GM11168 (cell line): ENCODE results near the gene LIPH.
"Not testable (repeated sequence)": the region's sequence is repeated elsewhere in the genome, so short reads cannot be mapped to it uniquely, and the experiment has no call there.

ENCODE experiments used
- in situ Hi-C: fragments of 300-500 bp; cut with MboI; formaldehyde crosslinking; loops from one replicate; pipeline ENCODE4 v1.12.0; 2022; ENCODE audit warnings: low sequenced_read_pairs; ENCODE audit not compliant: unreplicated experiment

Gene LIPH

DNA sequence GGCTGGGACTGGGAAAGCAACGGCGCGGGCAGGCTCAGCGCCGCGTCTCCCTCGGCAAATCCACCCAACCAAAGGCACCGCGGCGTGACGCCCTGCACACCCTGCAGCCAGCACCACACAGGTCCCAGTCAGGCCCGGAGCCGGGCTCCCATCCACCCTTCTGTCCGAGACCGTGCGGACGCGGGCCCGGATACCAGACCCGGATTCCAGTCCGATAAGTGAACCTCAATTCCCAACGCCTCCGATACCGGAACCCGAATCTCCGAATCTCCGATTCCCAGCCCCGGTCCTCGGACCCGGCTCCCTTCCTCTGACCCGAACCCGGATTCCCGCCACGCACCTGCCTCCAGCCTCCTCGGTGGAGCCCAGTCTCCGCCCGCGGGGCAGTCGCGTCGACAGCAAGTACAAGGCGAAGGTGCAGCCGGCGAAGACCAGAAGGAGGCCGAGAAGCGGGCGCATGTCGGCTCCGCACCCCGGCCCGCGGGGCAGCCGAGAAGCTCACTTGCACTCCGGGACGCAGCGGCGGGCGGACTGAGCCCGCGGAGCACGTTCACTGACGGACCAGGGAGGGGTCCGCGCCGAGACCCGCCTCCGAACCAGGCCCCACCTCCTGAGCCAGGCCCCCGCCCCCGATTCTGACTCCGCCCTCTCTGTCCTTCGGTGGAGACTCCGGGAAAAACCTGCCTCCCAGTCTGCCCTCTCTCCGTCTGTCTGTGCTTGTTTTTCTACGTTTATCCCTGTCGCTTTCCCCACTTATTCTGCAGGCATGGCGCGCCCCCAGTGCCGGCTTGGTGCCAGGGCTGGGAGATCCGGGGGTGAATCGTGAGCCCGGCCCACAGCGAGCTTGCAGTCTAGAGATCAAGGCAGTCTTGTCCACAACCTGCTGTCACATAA lies 53.6 kb downstream of the LIPH start, which contains the start of gene TMEM41A:
TSS of gene TMEM41A (minus strand) at position 533 of the 894 bp plus-strand sequence. CDS start at position 459, 74 bp downstream.
- in situ Hi-C loops: no loop called here

DNA sequence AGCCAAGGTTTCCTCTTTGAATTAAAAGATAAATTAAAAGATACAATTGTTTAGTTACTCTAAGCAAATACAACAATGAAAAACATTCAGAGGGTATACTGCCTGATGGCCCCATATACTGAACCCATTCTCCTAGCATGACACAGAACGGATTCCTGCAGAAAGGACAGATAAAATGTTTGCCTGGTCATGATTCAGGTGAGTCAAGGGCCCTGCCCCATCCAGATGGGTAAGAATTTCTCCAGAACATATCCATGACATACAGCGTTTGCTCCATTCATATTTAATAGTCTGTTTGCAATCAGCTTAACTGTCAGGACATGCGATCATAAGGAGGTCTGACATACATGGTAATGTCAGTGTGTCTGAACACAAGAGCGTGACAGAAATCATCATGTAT lies 62.1 kb downstream of the LIPH start:
- in situ Hi-C loops: no loop called here

DNA sequence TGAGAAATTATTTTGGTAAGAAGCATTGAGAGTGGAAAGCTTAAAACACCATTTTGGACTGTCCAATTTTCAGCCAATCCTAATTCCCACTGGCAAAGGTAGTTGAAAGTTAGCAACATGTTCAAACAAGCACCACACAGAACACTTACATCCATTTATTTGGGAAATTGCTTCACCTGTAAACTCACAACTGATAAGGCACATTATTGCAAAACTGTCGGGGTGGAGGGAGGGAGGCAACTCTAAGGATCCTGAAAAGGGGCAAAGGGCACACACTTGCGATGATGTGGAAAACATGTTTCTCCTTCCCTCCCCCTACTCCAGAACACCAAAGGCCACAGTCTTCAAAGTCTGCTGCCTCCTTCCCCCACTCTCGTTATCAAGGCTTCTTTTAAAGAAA lies 62.9 kb downstream of the LIPH start:
- in situ Hi-C loops: no loop called here

DNA sequence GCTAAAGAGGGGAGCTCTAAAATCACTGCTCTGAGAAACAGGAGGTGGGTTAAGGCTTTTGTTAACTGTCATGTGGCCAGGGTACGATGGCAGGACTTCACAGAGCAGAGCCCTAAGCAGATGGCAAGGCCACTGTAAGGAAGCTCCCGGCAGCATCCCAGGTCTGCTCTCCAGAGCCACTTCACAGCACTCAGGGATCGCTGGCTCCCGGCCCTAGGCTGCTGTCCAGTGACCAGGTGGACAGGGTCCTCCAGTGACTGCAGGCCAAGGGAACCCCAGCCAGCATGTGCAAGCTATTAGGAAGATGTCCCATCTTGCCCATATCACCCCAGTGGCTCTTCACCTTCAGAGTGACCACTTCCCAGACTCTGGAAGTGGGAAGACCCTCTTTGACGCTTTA lies 63.9 kb downstream of the LIPH start:
- in situ Hi-C loops: no loop called here

DNA sequence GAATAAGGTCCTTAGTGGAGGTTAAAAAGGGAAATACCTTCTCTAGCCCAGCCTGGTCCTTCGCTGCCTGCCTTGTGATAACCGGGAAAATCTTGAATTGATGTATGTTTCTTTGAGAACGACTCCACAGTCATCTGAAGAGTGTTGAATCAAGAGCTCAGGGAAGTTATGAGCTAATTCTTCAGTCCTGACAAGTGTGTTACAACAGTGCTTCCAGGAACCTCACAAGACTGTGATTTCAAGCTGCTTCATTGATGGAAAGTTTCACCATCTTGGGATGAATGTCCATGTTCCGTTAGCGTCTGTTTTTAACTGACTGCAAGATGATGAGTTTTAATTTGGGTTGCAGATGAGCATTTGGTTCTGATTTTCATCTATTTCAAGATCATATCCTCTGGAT lies 66.0 kb downstream of the LIPH start:
- in situ Hi-C loops: no loop called here

DNA sequence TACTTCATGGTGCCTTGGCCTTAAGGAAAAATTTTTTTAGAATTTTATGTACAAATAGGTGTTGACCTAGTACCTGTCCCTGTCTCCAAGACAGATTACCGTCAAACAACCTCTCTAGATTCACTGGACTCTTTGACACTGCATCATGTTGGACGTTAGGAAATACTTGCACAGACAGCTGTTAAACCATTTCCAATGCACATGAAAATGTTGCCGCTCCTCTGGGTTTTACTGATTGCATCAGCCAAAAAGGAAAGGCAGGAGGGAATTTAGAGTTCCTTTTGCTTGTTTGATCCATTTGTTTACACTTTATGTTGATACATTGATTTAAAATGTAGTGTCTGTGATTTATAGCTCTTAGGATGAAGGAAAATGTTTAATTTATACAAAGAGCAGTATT lies 68.1 kb downstream of the LIPH start:
- in situ Hi-C loops: no loop called here

DNA sequence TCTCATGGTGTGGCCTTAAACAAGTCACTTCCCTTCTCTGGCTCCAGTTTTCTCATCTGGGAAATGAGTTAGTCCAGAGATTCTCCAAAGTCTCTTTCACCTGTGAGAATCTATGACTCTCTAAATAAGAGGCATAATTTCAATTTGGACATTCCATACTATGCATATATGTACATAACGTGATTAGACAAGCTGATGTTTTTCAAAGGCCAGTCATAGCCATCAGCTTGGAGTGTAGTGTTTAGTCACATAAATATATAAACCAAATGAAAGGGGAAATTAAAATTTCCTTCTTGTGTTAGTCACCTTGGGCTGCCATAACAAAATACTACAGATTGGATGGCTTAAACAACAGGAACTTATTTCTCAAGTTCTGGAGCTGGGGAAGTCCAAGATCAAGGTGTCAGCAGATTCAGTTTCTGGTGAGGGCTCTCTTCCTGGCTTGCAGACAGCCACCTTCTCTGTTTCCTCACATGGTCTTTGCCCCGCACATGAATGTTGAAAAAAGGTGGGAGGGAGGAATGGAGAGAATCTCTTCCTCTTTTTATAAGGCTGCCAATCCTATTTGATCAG lies 72.9 kb downstream of the LIPH start:
- in situ Hi-C loops: no loop called here

DNA sequence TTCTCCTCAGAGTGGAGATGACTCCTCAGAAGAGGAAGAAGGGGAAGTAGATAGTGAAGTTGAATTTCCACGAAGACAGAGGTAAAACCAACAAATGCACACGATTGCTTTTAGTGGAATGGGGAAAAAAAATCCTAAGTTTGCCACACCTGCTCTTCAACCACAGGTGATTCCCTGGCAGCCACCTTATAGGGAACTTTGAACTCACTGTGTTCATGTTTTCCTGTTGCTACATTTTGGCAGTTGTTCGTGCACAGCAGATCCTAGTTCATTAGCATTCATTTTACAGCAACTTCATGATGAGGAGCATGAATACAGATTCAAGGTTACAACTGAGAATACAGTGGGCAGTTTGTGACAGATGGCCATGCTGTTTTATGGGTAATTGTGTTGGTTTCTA lies 75.1 kb downstream of the LIPH start:
- in situ Hi-C loops: no loop called here

DNA sequence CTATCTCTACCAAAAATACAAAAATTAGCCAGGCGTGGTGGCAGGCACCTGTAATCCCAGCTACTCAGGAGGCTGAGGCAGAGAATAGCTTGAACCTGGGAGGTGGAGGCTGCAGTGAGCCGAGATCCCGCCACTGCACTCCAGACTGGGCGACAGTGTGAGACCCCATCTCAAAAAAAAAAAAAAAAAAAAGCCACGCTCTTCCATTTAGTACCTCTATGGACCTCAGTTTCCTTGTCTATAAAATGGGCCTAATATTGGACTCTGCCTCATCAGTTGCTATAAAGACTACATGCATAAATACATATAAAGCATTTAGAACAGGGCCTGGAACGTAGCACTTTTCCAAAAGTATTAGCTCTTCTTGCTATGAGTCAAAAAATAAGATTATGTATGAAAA lies 77.5 kb downstream of the LIPH start:
- in situ Hi-C loops: not testable (repeated sequence)

DNA sequence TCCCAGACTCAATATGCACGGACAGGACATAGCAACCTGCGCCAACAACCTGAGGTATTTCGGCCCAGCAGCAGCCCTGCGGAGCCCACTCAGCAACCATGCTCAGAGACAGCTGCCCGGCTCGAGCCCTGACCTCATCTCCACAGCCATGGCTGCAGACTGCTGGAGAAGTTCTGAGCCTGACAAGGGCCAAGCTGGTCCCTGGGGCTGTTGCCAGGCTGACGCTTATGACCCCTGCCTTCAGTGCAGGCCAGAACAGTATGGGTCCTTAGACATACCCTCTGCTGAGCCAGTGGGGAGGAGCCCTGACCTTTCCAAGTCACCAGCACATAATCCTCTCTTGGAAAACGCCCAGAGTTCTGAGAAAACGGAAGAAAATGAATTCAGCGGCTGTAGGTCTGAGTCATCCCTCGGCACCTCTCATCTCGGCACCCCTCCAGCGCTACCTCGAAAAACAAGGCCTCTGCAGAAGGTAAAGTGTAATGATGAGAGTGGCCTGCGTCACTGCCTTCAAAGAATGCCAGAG lies 79.0 kb downstream of the LIPH start:
- in situ Hi-C loops: no loop called here

DNA sequence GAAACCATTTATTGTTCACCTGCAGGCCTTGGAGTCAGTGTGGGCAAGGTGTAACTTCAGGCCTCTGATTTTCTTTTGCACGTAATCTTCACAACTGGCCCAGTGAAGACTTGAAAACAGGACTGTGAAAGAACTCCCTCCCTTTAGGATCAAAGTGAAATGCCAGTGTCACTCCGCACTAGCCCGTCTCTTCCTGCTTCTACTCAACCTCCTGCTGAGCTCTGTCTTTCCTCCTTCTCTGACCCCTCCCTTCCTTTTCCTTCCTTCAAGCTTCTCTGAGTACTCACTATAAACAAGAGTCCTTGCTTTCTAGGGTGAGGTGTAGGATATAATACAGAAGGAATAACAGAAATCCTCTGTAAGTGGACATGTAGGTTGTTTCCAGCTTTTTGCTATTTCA lies 82.1 kb downstream of the LIPH start:
- in situ Hi-C loops: no loop called here

DNA sequence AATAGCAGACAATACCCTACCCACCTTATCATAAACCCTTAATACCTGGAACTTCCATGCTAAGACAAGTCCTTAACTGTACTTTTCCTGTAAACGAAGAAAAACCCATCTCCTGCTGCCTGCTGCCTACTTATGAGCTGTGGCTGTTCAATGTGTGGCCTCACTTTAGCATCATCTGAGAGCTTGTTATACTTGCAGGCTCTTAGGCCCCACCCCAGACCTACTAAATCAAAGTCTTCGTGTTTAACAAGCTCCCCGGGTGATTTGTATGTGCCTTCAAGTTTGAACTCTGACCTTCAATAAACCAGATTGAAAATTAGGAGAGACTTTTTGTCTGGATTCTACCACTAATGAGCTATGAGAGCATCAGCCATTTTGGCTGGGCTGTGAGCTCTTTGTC lies 82.8 kb downstream of the LIPH start:
- in situ Hi-C loops: no loop called here

DNA sequence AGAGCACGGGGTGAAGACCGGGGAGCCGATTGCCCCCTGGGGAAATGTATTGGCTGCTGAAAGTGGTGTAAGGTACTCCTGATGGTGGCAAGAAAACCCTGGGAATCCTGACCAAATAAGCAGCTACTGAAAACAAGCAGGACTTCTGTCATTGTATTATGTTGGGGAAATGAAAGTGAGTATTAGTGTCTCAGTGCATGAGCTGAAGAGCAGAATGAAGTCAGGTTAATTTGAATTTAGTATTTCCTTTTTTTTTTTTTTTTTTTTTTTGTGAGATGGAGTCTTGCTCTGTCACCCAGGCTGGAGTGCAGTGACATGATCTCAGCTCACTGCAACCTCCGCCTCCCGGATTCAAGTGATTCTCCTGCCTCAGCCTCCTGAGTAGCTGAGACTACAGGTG lies 86.3 kb downstream of the LIPH start:
- in situ Hi-C loops: not testable (repeated sequence)

DNA sequence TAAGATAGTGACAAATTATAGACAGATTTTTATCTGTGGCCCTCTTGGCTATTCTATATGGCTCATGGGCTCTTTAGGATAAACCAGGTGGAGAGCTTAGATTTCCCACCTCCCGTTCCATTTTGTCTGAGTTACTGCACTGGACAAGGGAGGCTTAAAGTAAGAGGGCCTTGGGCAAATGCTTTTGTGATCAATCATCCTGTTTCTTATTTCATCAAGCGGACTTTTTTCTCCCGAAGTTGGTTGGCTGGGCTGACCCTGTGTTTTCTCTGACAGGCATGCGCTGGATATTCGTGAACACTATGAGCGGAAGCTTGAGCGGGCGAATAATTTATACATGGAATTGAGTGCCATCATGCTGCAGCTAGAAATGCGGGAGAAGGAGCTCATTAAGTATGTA lies 86.9 kb downstream of the LIPH start:
- in situ Hi-C loops: no loop called here

DNA sequence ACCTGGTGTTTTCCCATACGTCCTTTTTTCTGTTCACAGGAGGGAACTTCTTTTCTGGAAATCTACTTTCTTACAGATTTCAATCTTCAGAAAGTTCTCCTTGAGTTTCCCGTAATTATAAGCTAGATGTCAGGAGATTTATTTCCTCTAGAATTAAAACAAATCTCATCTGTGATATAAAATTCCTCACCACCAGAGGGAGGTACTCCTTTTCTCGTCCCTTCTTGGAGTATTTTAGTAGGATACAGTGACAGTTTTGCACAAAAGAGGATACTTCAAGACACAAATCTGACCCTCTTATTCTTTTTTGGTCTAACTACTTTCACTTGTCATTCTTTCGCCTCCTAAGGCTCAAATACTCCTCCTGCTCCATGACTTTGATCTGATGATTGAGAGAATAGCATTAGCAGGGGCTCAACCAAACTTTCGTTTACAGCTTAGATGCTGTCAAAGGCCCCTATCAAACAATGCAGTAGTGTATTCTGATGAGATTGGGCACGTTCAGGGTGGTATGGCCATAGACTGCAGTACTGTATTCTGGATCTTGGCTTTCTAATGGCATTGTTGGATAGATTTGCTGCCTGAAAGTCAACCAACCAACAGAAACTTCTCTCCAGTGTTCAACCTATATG lies 91.6 kb downstream of the LIPH start:
- in situ Hi-C loops: no loop called here

DNA sequence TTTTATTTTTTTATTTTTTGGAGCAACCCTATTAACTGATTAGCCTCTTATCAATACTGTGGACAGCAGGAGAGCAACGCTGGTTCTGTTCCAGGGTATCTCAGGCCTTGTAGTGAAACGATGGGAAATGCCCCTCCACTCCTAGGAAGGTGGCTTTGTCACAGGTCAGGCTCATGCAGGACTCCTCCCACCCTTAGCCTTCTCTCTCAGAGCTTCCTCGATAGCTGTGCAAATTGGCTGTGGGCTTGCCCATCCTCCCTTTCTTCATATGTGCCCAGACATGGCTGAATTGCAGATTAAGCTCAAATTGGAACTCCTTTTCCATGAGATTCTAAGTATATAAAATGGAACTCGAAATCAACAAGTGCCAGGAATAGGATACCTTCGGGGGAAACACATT lies 92.1 kb downstream of the LIPH start:
- in situ Hi-C loops: no loop called here

DNA sequence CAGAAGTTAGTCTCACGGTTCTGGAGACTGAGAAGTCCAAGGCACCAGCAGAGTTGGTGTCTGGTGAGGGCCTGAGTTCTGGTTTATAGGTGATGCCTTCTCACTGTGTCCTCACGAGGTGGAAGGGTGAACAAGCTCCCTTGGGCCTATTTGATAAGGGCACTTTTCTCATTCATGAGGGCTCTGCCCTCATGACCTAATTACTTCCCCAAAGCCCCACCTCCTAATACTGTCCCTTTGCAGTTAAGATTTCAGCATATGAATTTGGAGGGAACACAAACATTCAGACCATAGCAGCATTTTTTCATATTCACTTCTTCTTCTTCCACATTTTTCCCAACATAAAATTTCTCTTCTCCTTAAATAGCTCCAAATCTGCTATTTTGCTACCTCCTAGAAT lies 95.0 kb downstream of the LIPH start:
- in situ Hi-C loops: no loop called here
